Smooth muscle cell (in vitro differentiated cells): ENCODE data around the gene ANKRD63. TPM values are rescaled to one million over a fixed set of nuclear protein-coding genes. Genes with fewer than 3 reads are reported as not detected.

Source experiments
- DNase-seq: peaks from one replicate; lab custom pipeline; 2025; ENCODE audit not compliant: unreplicated experiment; lab: John Stamatoyannopoulos, UW
- H2AFZ ChIP-seq: fragments of 200-600 bp; sonication (generic); 2 replicates; pipeline ENCODE4 v1.6.0; 2016; ENCODE audit warnings: antibody characterized with exemption, low read depth, mild to moderate bottlenecking
- H3F3A ChIP-seq: fragments of 200-600 bp; sonication (generic); 2 replicates; pipeline ENCODE4 v1.6.0; 2017; ENCODE audit warnings: antibody characterized with exemption, low read depth
- H3K27ac ChIP-seq: fragments of 200-600 bp; sonication (generic); 2 replicates; pipeline ENCODE4 v1.5.1; 2016; ENCODE audit warnings: low read depth, mild to moderate bottlenecking
- H3K27me3 ChIP-seq: fragments of 200-600 bp; sonication (generic); 2 replicates; pipeline ENCODE4 v1.6.1; 2016; ENCODE audit warnings: low read depth, mild to moderate bottlenecking
- H3K36me3 ChIP-seq: fragments of 200-600 bp; sonication (generic); 2 replicates; pipeline ENCODE4 v1.5.1; 2016; ENCODE audit warnings: low read depth
- H3K4me1 ChIP-seq: fragments of 200-600 bp; sonication (generic); 2 replicates; pipeline ENCODE4 v1.5.1; 2016; ENCODE audit warnings: low read depth
- H3K4me2 ChIP-seq: fragments of 200-600 bp; sonication (generic); 2 replicates; pipeline ENCODE4 v1.6.0; 2016; ENCODE audit warnings: mild to moderate bottlenecking
- H3K4me3 ChIP-seq: fragments of 200-600 bp; sonication (generic); 2 replicates; pipeline ENCODE4 v1.5.1; 2016; ENCODE audit warnings: mild to moderate bottlenecking
- H3K79me2 ChIP-seq: fragments of 200-600 bp; sonication (generic); 2 replicates; pipeline ENCODE4 v1.6.0; 2016; ENCODE audit warnings: low read depth, mild to moderate bottlenecking
- H3K9ac ChIP-seq: fragments of 200-600 bp; sonication (generic); 2 replicates; pipeline ENCODE4 v1.6.0; 2016; ENCODE audit warnings: low read depth
- H3K9me3 ChIP-seq: fragments of 200-600 bp; sonication (generic); replicated peaks from 2 replicates; pipeline ENCODE4 v1.5.1; 2016; ENCODE audit warnings: low read depth
- H4K20me1 ChIP-seq: fragments of 200-600 bp; sonication (generic); 2 replicates; pipeline ENCODE4 v1.6.0; 2016; ENCODE audit warnings: low read depth
- WGBS: methylation state at CpG from one replicate; pipeline ENCODE4 v1.1.7; 2016; ENCODE audit warnings: low lambda C conversion rate; 5-methylcytosine and 5-hydroxymethylcytosine counted together
- polyA plus RNA-seq: library from polyadenylated mRNA; unstranded; fragments of >200 nt; fragmentation: Nextera tagmentation; extraction: Ambion mirVana; gene quantifications from 2 replicates; pipeline ENCODE4 v1.2.1, GENCODE V29; 2016
- total RNA-seq: library from RNA; depleted of rRNA; stranded (reverse); fragments of >200 nt; gene quantifications from 2 replicates; pipeline ENCODE4 v1.2.3, GENCODE V29; 2014
- TF ChIP-seq, protein P1 (sequence below): fragments of 200-600 bp; sonication (generic); IDR thresholded peaks from 2 replicates; pipeline ENCODE4 v1.5.1; 2017; ENCODE audit warnings: borderline replicate concordance, mild to moderate bottlenecking, antibody characterized with exemption; ENCODE audit not compliant: insufficient read depth, poor library complexity, severe bottlenecking

ANKRD63 gene
- total and polyA plus RNA-seq, 2 experiments from 2014 or later, result not detected

DNA sequence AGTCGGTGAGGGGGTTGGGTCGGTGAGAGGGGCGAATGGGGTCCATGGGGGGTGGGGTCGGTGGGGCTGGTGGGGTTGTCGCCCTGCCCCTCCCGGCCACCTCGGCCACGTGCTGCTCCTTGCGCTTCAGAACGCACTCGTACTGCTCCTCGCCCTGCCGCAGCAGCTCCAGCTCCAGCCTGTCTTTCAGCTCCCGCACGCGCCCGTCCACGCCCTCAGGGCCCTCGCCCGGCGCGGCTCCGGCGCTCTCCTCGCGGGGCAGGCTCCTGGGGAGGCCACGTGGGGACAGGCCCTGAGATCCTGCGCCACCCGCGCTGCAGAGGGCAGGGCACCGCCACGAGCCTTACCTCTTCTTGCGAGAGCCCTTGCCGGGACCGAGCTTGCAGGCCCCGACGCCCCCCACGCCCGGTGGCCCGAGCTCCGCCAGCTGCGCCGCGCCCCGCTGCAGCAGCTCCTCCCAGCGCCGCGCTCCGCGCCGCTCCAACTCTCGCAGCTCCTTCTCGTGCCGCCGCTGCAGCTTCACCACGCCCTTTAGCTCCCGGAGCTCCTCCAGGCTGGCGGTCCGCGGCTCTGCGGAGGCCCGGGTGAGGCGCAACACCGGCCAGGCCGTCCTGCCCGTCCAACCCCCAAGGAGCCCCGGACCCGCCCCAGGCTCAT lies 8.2 kb upstream of the ANKRD63 start:
- Histone ChIP-seq H3K79me2 (no peaks in the 10 kb centered on the region), H3K27me3 (peaks cover 47% of the 10 kb centered on the region), H3F3A (no peaks in the 10 kb centered on the region), H3K9ac (no peak overlapping the region), H2AFZ (peak overlapping the region; percentile 72), H3K27ac (no peak overlapping the region), H3K4me2 (peak overlapping the region; percentile 88), H3K4me3 (peak overlapping the region; percentile 45), H3K36me3 (no peaks in the 10 kb centered on the region), H4K20me1 (no peaks in the 10 kb centered on the region), H3K9me3 (no peaks in the 10 kb centered on the region), H3K4me1 (peaks cover 10% of the 10 kb centered on the region)
- DNase-seq, result peak; percentile 21
- 2% methylated on average over 35 of the region's 68 CpGs for WGBS
- TF ChIP-seq, protein P1, sequence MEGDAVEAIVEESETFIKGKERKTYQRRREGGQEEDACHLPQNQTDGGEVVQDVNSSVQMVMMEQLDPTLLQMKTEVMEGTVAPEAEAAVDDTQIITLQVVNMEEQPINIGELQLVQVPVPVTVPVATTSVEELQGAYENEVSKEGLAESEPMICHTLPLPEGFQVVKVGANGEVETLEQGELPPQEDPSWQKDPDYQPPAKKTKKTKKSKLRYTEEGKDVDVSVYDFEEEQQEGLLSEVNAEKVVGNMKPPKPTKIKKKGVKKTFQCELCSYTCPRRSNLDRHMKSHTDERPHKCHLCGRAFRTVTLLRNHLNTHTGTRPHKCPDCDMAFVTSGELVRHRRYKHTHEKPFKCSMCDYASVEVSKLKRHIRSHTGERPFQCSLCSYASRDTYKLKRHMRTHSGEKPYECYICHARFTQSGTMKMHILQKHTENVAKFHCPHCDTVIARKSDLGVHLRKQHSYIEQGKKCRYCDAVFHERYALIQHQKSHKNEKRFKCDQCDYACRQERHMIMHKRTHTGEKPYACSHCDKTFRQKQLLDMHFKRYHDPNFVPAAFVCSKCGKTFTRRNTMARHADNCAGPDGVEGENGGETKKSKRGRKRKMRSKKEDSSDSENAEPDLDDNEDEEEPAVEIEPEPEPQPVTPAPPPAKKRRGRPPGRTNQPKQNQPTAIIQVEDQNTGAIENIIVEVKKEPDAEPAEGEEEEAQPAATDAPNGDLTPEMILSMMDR, result no peak

DNA sequence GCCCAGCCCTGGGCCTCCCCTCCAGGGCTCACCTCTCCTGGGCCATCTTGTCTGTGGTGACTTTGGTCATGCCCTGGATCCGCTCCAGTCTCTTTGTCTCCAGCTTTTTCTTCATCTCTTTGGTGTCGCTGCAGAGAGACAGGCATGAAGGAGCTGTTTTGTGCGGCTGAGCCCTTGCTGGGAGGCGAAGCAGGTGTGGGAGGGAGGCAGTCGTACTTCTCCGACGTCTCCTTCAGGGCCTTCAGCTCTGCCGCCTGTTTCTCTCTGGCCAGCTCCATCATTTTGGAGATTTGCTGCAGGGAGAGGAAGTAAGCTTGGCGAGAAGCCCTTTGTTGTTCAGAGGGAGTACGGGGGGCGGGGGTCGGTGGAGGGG lies 7.7 kb upstream of the ANKRD63 start:
- Histone ChIP-seq H3K4me1 (peaks cover 15% of the 10 kb centered on the region), H3K4me3 (no peak overlapping the region), H4K20me1 (no peaks in the 10 kb centered on the region), H3K4me2 (peak overlapping the region; percentile 88), H3K9me3 (no peaks in the 10 kb centered on the region), H3K27me3 (peaks cover 47% of the 10 kb centered on the region), H2AFZ (no peak overlapping the region), H3K27ac (no peak overlapping the region), H3K79me2 (no peaks in the 10 kb centered on the region), H3F3A (peaks cover 3% of the 10 kb centered on the region), H3K36me3 (no peaks in the 10 kb centered on the region), H3K9ac (no peak overlapping the region)
- TF ChIP-seq, protein P1, result no peak
- WGBS, result 50% methylated on average over 11 of the region's 12 CpGs
- no peak for DNase-seq

DNA sequence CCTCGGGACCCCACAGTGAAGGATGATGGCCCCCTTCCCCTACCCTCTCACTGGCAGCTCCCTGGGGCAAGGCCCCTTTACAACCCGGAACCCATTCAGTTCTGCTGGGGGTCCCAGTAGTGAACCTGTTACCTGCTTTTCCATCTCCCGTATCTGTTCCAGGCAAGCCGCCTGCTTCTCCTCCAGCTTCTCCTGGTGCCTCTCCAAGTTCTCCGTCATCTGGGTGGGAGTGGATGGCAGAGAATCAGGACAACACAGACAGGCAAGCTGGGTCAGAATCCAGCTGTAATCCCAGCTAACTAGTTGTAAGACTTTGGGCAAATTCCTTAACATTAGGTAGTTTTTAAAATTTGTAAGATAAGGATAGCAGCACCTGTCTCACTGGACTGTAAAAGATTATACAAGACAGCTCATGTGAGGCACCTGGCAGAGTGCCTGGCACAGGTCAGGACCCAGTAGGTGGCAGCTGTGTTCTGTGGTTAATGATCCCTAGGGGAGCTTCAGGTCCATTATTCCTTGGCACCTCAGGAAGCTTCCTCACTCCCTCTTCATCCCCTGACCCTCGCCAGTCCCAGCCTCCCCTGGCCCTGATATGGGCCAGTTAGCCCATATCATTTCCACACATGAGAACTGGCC lies 6.4 kb upstream of the ANKRD63 start:
- WGBS, result 90% methylated on average over 6 of the region's 6 CpGs
- Histone ChIP-seq H3K27me3 (peaks cover 49% of the 10 kb centered on the region), H4K20me1 (no peaks in the 10 kb centered on the region)

More for the DNA sequence above, 6.4 kb upstream of the ANKRD63 start:
- Histone ChIP-seq H3F3A (peaks cover 14% of the 10 kb centered on the region), H3K4me3 (no peak overlapping the region), H3K36me3 (no peaks in the 10 kb centered on the region), H3K4me2 (no peak overlapping the region), H3K79me2 (no peaks in the 10 kb centered on the region), H3K9me3 (no peaks in the 10 kb centered on the region), H2AFZ (no peak overlapping the region), H3K27ac (no peak overlapping the region), H3K9ac (no peak overlapping the region), H3K4me1 (peaks cover 18% of the 10 kb centered on the region)
- TF ChIP-seq, protein P1, result no peak
- no peak for DNase-seq
